IPS DF 19.7 (cell line): ENCODE results near the gene ZDHHC8.

Source experiments
- DNase-seq: peaks from one replicate; pipeline ENCODE4 v3.0.0-alpha.2; 2013; ENCODE audit warnings: low read depth, low spot score

Gene ZDHHC8

GRCh38 chr22:20128902-20129746, 2.5 kb upstream of the ZDHHC8 start:
- no peak for DNase-seq

GRCh38 chr22:20129747-20130014, 1.9 kb upstream of the ZDHHC8 start:
- DNase-seq = no peak

GRCh38 chr22:20130319-20130718, 1.3 kb upstream of the ZDHHC8 start:
- DNase-seq = no peak

GRCh38 chr22:20130731-20131596, 640 bp upstream of the ZDHHC8 start:
- no peak for DNase-seq

GRCh38 chr22:20131859-20132685, 468 bp downstream of the ZDHHC8 start:
- DNase-seq = no peak

GRCh38 chr22:20132686-20133246, 1.2 kb downstream of the ZDHHC8 start:
- no peak for DNase-seq

GRCh38 chr22:20133930-20134549, 2.4 kb downstream of the ZDHHC8 start:
- DNase-seq = no peak

- no peak for DNase-seq
These were observed 3.7 kb downstream of the ZDHHC8 start for GRCh38 chr22:20135265-20135664.

- no peak for DNase-seq
These were observed 4.4 kb downstream of the ZDHHC8 start for GRCh38 chr22:20135806-20136602.

- DNase-seq = no peak
These were observed 4.9 kb downstream of the ZDHHC8 start for GRCh38 chr22:20136603-20136873.

GRCh38 chr22:20137113-20137512, 5.5 kb downstream of the ZDHHC8 start:
- no peak for DNase-seq

GRCh38 chr22:20137671-20138416, 6.2 kb downstream of the ZDHHC8 start:
- no peak for DNase-seq

- no peak for DNase-seq
These were observed 6.8 kb downstream of the ZDHHC8 start for GRCh38 chr22:20138417-20138738.

GRCh38 chr22:20138868-20139267, 7.3 kb downstream of the ZDHHC8 start:
- no peak for DNase-seq

- DNase-seq = no peak
These were observed 7.9 kb downstream of the ZDHHC8 start for GRCh38 chr22:20139391-20140106.

- DNase-seq = no peak
These were observed 8.5 kb downstream of the ZDHHC8 start for GRCh38 chr22:20140107-20140445.

GRCh38 chr22:20140521-20140964, 8.9 kb downstream of the ZDHHC8 start:
- no peak for DNase-seq

GRCh38 chr22:20141186-20142077, 9.8 kb downstream of the ZDHHC8 start:
- no peak for DNase-seq
